OCI-LY3 (cell line): ENCODE measurements around the gene MPO.

Experiments used
- H2AFZ ChIP-seq: fragments of 200-600, 300-600 bp; shearing (Covaris generic); 2 replicates; pipeline ENCODE4 v1.6.0; 2014; ENCODE audit warnings: antibody characterized with exemption, low read depth, low read length
- H3K27ac ChIP-seq: fragments of 200-600, 300-600 bp; sonication (generic); 2 replicates; pipeline ENCODE4 v1.5.1; 2014; ENCODE audit warnings: mild to moderate bottlenecking, low read length, moderate library complexity, mixed read lengths
- H3K27me3 ChIP-seq: fragments of 200-600, 300-600 bp; sonication (generic); 2 replicates; pipeline ENCODE4 v1.6.1; 2014; ENCODE audit warnings: low read depth, low read length, mixed read lengths
- H3K36me3 ChIP-seq: fragments of 200-600, 300-600 bp; sonication (generic); replicated peaks from 2 replicates; pipeline ENCODE3; 2014; ENCODE audit warnings: low read depth, low read length, mixed read lengths
- H3K4me1 ChIP-seq: fragments of 300-600, 200-600 bp; sonication (generic); 2 replicates; pipeline ENCODE4 v1.6.1; 2014; ENCODE audit warnings: low read length, mixed read lengths
- H3K4me2 ChIP-seq: fragments of 200-600, 300-600 bp; sonication (generic); 2 replicates; pipeline ENCODE4 v1.6.1; 2014; ENCODE audit warnings: low read length, mixed read lengths
- H3K4me3 ChIP-seq: fragments of 300-600, 200-600 bp; sonication (generic); 2 replicates; pipeline ENCODE4 v1.5.1; 2014; ENCODE audit warnings: antibody characterized with exemption, mild to moderate bottlenecking, low read length, moderate library complexity
- H3K79me2 ChIP-seq: fragments of 300-600, 200-600 bp; shearing (Covaris generic); 2 replicates; pipeline ENCODE4 v1.6.1; 2014; ENCODE audit warnings: mild to moderate bottlenecking, low read length, mixed read lengths
- H3K9ac ChIP-seq: fragments of 300-600, 200-600 bp; shearing (Covaris generic); 2 replicates; pipeline ENCODE4 v1.6.0; 2014; ENCODE audit warnings: mild to moderate bottlenecking, low read length, moderate library complexity
- H3K9me3 ChIP-seq: fragments of 200-600, 300-600 bp; shearing (Covaris generic); 2 replicates; pipeline ENCODE4 v1.6.1; 2014; ENCODE audit warnings: low read length, mixed read lengths; ENCODE audit not compliant: insufficient read depth
- H4K20me1 ChIP-seq: fragments of 200-600, 300-600 bp; sonication (generic); 2 replicates; pipeline ENCODE4 v1.6.1; 2016; ENCODE audit warnings: low read length, mixed read lengths; ENCODE audit not compliant: insufficient read depth
- EZH2phosphoT487 ChIP-seq: fragments of 200-600 bp; shearing (Covaris generic); IDR thresholded peaks from 2 replicates; pipeline ENCODE4 v1.6.1; 2018; ENCODE audit warnings: antibody characterized with exemption, mixed run types, low read depth
- TF ChIP-seq, protein P1 (sequence below): fragments of 200-600, 300-600 bp; sonication (generic); IDR thresholded peaks from 2 replicates; pipeline ENCODE4 v1.5.1; 2014; ENCODE audit warnings: antibody characterized with exemption, low read length, low read depth

The MPO gene

DNA sequence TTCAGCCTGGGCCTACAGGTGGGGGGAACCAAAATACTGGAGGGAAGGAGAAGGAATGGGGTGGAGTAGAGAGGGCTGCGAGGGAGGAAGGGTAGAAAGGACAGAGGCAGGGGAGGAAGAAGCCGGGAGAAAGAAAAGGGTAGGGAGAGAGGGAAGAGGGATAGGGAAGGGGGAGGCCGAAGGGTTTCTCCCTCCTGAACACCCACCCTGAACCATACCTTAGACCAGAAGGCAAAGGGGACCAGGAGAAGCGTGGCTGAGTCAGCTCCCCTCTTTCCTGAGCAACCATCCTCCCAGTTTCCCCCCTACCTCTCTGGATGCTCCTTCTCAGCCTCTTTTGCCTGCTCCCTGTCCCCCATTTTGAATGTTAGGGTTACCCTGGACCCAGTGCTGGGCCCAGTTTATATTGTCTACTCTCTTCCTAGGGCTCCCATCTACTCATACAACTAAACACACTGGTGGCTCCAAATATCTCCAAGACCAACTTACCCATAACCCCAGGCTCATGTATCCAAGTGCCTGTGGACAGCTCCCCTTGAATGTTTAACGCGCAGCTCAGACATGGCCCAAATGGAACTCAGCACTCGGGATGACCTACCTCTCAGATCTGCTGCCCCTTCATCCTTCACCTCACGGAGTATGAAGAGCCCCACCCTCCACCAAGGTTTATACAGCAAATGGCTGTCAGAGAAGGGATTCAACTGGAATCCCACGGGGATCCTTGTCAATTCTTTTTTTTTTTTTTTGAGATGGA, 40.0 kb upstream of the MPO start:
- Histone ChIP-seq H3K4me1 (peaks cover 9% of the 10 kb centered on the region), H3K36me3 (no peaks in the 10 kb centered on the region), H3K4me3 (no peak overlapping the region), H3K9ac (no peak overlapping the region), H4K20me1 (no peaks in the 10 kb centered on the region; the same call in 1 of the 2 replicates), H3K4me2 (no peak overlapping the region), H3K27ac (no peak overlapping the region), H3K79me2 (no peaks in the 10 kb centered on the region), H3K27me3 (no peaks in the 10 kb centered on the region), H2AFZ (no peak overlapping the region), H3K9me3 (no peaks in the 10 kb centered on the region)
- TF ChIP-seq EZH2phosphoT487 = no peak
- TF ChIP-seq, protein P1, sequence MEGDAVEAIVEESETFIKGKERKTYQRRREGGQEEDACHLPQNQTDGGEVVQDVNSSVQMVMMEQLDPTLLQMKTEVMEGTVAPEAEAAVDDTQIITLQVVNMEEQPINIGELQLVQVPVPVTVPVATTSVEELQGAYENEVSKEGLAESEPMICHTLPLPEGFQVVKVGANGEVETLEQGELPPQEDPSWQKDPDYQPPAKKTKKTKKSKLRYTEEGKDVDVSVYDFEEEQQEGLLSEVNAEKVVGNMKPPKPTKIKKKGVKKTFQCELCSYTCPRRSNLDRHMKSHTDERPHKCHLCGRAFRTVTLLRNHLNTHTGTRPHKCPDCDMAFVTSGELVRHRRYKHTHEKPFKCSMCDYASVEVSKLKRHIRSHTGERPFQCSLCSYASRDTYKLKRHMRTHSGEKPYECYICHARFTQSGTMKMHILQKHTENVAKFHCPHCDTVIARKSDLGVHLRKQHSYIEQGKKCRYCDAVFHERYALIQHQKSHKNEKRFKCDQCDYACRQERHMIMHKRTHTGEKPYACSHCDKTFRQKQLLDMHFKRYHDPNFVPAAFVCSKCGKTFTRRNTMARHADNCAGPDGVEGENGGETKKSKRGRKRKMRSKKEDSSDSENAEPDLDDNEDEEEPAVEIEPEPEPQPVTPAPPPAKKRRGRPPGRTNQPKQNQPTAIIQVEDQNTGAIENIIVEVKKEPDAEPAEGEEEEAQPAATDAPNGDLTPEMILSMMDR = no peak

DNA sequence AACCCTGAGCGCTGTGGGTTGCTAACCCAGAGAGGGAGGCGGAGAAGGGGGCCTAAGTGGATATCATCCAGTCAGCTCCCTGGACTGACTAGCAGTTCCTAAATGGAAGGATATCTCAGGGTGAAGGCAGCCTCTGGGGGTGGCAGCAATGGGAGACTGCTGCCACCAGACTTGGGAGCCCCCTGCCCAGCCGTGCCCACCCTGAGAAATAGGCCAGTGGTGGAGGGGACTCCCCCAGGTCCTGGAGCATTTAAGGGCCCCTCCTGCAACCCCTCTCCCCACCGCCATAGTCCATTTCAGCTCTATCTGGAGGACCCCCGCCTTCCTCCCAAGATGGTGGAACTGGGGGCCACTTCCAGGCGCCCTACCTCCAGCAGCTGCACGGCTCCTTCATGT, 39.4 kb upstream of the MPO start:
- Histone ChIP-seq H3K36me3 (no peaks in the 10 kb centered on the region), H3K79me2 (no peaks in the 10 kb centered on the region), H3K27me3 (no peaks in the 10 kb centered on the region), H3K9me3 (no peaks in the 10 kb centered on the region), H3K4me3 (no peak overlapping the region), H3K9ac (no peak overlapping the region), H3K4me1 (peaks cover 9% of the 10 kb centered on the region), H3K27ac (no peak overlapping the region), H4K20me1 (no peaks in the 10 kb centered on the region), H3K4me2 (no peak overlapping the region), H2AFZ (no peak overlapping the region)
- TF ChIP-seq, protein P1 = no peak
- no peak for TF ChIP-seq EZH2phosphoT487

DNA sequence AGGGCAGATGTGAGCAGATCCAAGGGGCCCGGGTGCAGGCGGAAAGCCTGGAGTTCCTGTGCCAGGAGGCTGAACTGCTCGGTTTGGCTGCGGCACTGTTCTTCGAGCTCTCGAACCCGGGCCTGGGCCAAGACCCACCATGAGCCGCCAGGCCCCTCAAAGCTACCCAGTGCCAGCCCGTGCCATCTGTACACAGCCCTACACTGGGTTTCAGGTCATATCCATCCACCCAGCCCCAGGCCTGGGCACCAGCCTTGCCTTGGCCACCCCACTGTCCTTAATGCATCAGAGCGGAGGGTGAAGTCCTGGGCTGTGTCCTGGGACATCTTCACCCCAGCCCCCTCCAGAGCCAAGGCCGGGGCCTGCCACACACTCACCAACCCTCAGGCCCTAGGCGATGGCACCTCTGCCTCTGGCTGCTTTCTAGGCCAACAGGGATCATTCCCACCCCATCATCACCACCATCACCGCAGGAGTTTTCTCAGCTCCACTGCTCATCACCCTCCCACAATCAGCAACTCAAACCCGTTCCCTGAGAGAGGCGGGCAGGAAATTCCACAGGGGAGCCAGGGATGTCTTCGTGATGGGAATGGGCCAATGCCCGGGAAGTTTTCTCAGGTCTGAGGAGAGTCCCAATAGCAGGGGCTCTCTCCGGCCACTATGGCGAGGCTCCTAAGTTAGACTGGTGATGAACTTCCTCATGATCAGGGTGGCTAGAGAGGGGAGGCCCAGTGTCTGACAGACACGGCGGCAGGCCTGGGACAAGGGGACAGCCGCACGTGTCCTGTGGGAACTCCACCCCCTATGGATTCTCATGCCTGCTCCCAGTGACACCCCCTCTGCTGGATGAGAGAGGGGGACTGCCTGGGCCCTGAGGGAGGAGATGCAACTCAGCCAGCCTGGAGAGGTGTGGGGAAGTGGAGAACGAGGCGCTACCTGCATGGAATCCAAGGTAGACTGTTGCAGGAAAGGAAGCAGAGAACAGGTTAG, 38.7 kb upstream of the MPO start:
- Histone ChIP-seq H3K27ac (no peak overlapping the region), H3K36me3 (no peaks in the 10 kb centered on the region), H3K4me1 (peaks cover 9% of the 10 kb centered on the region), H3K79me2 (no peaks in the 10 kb centered on the region), H3K4me3 (no peak overlapping the region), H4K20me1 (no peaks in the 10 kb centered on the region), H3K4me2 (no peak overlapping the region), H3K27me3 (no peaks in the 10 kb centered on the region), H3K9me3 (no peaks in the 10 kb centered on the region), H2AFZ (no peak overlapping the region), H3K9ac (no peak overlapping the region)
- TF ChIP-seq EZH2phosphoT487 = no peak
- TF ChIP-seq, protein P1 = no peak

DNA sequence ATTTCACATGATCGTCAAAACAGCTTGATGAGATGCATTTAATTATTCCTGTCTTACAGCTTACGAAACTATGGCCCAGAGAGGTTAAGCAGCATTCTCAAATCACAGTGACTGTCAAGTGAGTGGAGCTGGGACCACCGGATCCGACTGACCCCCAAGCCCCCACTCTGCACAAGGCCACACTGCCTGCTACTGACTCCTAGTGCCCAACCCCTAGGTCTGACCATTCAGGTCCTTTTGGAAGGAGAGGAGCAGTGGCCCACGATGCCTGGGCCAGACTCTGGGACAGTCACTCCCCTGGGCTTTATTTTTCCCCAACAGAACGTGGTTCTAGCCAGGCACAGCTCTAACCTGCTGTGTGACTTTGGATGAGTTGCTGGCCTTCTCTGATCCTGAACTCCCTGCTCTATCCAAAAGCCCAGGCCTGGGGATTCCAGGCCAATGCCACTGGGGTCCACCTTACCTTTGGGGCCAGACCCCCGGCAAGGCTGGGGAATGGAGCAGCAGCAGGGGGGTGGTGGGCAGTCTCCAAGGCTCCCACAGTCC, 38.0 kb upstream of the MPO start:
- no peaks in the 10 kb centered on the region for H4K20me1 ChIP-seq
- no peak overlapping the region for H3K4me2 ChIP-seq
- no peak overlapping the region for H2AFZ ChIP-seq
- no peaks in the 10 kb centered on the region for H3K27me3 ChIP-seq
- TF ChIP-seq, protein P1 = no peak
- TF ChIP-seq EZH2phosphoT487 = no peak
- H3K4me3 ChIP-seq = no peak overlapping the region
- H3K79me2 ChIP-seq = no peaks in the 10 kb centered on the region
- H3K36me3 ChIP-seq = peaks cover 1% of the 10 kb centered on the region
- H3K27ac ChIP-seq = no peak overlapping the region
- H3K9me3 ChIP-seq = no peaks in the 10 kb centered on the region
- H3K4me1 ChIP-seq = peaks cover 9% of the 10 kb centered on the region
- H3K9ac ChIP-seq = no peak overlapping the region
